GM03348 (cell line): Measurements from ENCODE around the gene PACSIN2.
"Not testable (repeated sequence)": the region's sequence is repeated elsewhere in the genome, so short reads cannot be mapped to it uniquely, and the experiment has no call there.

Experiments
- DNase-seq: peaks from one replicate; pipeline ENCODE4 v3.0.0; 2012; ENCODE audit warnings: low spot score

Gene PACSIN2

DNA sequence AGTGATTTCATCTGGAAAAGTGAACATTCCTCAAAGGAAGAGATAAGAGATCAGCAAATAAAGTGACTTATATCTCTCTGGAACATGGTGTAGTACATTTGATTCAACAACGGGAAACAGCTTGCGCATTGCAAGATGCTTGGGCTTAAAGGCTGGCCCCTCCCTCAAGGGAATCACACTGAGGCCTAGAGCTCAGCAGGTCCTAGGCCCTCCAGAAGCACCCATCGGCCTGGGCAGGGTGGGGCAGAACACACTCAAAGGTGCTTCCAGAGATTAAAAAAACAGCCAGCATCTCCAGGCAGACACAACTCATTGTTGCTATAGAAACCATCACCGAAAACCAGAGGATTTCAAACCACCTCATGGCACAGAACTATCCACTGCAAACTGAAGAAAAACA, 88.8 kb downstream of the PACSIN2 start:
- no peak for DNase-seq

DNA sequence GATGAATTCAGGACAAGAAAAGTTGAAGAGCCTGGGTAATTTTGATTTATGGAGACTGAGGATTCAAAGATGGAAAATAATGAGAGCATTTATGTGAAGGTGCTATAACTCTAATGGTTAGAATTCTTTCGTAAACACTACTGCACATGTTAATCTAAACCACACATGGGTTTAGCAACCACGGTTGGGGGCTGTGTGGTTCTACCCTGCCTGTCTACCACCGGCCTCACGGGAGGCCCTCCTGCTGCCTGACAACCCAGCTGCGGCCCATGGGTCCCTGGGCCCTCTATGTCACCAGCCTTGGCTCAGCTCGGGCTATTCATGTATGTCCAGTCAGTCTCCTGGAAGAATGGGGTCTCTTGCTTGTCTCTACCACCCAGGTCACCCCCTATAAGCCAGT, 89.4 kb downstream of the PACSIN2 start:
- no peak for DNase-seq

DNA sequence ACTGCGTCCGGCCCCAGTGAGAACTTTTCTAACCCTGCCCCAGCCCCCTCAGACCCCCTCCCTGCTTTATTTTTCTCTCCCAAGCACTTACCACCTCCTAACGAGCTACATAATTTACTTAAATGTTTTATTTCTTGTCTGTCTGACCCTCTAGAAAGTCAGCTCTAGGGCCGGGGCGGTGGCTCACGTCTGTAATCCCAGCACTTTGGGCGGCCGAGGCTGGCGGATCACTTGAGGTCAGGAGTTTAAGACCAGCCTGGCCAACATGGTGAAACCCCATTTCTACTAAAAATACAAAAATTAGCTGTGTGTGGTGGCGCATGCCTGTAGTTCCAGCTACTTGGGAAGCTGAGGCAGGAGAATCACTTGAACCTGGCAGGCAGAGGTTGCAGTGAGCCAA, 89.9 kb downstream of the PACSIN2 start:
- not testable (repeated sequence) for DNase-seq

DNA sequence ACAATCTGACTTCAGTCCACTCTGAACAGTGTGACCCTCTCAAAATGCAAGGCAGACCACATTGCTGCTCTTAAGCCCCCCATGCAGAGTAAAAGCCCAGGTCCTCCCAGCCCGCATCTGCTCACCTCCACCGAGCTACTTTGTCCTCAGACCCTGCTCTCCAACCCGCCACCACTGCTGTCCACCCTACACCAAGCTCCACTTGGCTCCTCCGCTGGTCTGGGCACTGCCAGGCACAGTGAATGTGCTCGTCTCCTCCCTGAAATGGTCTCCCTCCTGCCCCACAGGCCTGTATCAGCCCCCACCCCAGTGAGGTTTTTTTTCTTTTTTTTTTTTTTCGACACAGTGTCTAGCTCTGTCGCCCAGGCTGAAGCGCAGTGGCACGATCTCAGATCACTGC, 90.5 kb downstream of the PACSIN2 start:
- no peak for DNase-seq

DNA sequence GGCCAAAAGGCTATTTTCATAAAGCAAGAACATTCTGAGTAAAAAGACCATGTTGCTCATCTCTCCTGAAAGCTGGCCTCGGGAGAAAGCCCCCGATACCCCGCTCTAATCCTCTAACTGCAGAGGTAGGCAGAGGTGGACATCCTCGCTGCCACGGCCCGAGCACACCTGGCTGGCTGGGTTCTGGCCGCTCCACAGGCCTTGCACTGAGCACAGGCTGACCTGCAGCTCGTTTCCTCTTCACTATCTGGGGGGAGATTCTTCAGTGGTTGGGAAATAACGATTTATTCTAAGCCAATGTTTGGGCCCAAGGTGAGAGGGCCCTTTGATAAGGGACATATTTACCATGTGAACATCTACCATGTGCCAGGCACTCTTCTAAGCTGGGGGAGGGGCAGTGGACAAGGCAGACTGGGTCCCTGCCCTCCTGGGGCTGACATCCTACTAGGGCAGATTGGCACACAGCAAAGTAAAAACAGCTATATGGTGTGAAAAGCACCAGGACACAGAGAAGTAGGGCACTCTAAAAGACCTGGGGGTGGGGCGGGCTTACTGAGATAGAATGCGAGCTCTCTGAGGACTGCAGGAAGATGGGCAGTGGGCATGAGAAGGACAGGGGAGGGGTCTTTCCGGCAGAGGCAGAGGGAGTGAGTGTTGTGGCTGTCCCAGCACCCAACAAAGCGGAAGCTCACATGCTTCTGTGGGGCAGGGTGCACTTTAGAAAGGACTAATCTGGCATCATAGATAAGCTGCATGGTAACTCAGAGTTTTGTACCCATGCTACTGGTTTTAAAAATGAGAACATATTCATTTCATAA, 92.4 kb downstream of the PACSIN2 start:
- no peak for DNase-seq

DNA sequence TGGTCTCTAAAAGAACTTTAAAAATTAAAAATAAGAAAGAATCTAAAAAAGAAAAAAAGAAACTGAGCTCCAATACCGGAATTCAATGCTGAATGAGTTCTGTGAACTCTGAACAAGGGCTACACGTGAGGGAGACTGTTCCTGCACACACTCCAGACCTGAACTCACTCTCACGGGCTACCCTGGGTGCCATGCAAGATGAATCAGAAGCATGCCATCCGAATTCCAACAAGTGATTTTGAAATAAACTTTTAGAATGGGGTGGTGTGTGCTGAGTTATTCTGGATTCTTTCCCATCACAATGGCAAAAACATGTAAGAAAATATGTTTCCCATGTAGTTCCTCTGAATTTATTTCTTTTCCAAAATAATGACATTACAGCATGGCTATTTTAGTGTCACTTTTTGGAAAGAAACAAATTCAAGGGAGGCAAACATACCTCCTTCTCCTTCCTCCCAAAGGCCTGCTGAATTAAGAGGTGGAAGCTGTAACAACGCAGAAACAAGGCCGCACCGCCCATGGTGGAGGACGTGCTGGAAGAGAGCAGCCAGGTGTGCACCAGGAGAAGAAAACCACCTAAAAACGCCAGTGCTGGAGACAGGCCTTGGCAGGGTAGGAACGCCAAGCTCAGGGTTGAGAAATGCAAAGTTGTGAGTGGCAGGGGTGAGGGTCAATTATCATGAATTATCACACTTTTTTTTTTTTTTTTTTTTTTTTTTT, 94.7 kb downstream of the PACSIN2 start:
- peak; percentile 72 for DNase-seq

DNA sequence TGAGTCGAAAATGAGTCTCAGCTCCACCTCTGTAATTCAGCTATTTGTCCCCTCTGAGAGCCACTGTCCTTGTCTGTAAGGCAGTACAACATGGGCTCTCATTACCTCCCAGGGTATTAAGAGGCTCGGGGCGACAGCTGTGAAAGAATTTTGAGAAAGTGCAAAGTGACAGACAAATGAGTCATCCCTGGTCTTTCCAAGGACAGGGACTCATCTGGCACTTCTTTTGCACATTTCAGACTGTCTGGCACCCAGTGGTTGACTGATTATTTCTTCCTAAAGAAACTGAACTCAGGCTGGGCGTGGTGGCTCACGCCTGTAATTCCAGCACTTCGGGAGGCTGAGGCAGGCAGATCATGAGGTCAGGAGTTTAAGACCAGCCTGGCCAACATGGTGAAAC, 95.8 kb downstream of the PACSIN2 start:
- peak; percentile 40 for DNase-seq

DNA sequence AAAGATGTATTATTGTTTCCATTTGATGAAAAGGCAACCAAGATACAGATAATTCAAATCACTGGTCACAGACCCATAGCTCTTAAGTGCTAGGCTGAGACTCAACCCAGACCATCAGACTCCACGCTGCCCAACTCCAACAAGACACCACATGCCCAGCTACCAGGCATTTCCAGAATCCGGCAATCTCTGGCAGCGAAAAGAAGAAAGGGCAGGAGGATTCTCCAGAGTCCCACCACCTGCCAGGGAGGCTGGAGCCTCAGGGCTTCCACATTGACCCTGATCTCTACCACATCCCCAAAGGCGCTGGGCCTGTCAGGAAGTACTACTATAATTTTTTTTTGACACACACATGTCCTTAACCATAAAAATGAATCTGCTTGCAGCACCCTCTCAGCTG, 96.4 kb downstream of the PACSIN2 start:
- no peak for DNase-seq

DNA sequence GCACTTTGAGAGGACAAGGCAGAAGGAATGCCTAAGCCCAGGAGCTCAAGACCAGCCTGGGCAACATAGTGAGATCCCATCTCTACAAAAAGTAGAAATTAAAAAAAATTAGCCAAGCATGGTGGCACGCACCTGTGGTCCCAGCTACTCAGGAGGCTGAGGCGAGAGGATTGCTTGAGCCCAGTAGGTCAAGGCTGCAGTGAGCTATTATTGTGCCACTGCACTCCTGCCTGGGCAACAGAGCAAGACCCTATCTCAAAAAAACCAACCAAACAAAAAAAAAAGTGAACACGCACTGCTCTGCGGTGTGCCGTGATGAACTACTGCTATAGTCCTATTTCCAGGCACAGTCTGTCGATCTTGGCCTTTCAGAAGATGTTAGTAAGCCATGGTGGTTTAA, 97.6 kb downstream of the PACSIN2 start:
- DNase-seq, result not testable (repeated sequence)

DNA sequence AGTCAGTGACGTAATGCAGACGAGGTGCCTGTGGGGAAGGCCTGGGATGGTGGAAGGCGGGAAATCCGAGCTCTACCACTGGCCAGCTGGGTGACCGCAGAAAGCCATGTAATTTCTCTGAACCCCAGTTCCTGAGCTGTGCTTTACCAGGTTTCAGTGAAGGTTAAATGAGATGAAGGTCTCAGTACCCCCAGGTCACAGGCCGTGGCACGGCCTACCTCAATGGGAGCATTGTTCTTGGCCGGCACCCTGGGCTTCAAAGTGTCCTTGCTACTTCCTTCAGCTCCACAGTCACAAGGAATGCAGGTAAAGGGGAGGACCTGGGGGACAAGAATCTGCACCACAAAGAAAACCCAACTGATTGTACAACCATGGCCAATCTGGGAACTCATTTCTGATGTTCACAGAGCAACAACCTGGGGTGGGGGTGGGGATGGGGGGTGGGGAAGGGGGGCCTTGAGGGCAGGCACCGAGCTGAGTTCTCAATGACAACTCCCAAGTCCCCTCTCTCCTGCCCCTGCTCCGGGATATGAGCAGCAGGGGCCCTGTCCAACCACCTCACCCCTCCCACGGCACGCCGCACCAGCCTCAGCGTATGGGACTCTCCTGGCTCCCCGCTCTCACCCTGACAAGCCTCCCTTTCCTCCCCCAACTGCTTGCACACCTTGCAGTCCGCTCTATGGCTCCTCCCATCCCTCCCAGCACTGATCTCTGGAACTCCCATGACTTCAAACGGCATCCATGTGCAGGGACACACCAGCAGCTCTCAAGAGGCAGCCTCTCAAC, 98.8 kb downstream of the PACSIN2 start:
- no peak for DNase-seq

DNA sequence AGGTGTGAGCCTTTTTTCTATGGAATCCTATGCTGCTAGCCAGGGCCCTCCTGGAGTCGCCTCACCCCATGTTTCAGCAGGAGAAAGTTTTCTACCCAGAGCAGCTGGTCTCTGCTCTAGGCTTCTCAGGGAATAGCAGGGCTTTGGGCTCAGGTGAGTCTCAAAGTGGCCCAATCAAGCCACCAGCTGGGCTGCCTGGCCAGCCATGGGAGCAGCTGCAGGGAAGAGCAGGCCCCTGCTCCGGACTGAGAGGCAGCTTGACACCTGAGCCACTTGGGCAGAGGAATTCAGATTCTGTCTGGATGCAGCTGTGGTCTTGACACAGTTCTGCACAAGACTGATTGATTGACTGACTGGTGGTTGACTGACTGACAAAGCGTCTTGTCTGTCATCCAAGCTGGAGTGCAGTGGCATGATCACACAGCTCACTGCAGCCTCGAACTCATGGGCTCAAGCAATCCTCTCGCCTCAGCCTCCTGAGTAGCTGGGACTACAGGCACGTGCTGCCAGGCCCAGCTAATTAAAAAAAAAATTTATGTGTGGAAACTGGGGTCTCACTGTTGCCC, 100.4 kb downstream of the PACSIN2 start:
- DNase-seq, result no peak

DNA sequence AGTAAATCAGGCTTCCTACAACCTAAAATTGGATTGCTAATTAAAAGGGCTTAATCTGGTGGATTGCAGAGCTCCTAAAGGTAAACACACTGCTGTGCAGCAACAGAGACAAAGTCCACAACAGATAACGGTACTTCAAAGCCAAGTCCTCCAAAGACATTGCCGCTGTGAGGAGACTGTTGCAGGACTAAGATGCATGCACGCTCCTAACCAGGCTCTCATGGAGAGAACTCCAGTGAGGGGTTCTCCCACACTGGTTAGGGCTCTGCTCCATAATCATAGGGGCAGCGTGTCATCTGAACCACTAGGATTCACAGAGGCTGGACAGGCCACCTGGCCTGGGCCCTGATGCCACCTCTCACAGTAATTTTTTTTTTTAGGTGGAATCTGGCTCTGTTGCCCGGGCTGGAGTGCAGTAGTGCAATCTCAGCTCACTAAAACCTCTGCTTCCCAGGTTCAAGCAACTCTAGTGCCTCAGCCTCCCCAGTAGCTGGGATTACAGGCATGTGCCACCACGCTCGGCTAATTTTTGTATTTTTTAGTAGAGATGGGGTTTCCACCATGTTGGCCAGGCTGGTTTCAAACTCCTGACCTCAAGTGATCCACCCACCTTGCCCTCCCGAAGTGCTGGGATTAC, 101.0 kb downstream of the PACSIN2 start:
- no peak for DNase-seq

DNA sequence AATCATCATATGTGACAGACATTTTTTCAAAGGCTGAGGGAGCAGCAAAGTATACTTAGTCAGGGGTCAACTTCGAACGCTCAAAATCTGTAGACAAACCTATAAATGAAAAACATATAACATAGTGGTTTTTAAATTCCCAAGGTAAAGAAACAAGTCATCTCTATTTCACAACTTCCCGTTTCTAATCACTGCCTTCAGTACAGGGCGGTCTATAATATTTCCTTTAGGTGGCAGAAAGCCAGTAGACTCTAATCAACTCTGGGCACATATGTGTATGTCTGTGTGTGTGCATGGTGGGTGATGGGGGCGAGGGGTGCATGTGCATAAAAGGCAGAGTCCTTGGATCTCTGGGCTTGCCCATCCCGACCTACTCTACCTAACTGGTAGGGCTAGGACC, 102.9 kb downstream of the PACSIN2 start:
- DNase-seq, result no peak

DNA sequence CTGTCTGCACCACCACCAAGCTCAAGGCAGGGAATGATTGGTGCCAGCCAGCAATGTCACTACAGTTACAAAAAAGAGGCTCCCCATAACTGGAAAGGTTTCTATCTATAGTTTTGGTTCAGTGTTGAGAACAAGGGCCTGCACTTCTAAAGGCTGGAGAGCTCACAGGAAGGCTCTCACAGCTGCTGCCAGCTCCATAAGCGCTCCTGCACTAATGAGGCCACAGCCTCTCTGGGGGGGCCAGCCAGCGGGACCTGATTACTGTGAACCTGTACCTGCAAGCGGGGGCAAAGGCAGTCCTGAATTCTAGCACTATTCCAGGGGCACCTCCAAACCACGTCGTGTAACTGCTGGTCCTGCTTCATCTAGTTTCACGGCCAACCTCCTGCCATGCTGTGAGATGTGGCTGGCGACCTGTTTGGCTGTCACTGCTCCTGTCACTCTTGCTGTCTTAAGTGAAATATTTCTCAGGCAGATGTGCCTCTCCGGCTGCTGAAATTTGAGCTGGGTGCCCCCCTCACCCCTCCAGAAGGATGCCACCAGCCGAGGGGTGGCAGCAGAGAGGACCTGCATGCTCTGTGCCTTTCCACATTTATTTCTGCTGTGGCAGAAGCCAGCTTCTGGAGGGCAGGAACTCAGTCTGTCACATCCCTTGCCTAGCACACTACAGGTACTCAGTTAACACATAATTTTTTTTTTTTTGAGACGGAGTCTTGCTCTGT, 104.6 kb downstream of the PACSIN2 start:
- DNase-seq, result no peak

DNA sequence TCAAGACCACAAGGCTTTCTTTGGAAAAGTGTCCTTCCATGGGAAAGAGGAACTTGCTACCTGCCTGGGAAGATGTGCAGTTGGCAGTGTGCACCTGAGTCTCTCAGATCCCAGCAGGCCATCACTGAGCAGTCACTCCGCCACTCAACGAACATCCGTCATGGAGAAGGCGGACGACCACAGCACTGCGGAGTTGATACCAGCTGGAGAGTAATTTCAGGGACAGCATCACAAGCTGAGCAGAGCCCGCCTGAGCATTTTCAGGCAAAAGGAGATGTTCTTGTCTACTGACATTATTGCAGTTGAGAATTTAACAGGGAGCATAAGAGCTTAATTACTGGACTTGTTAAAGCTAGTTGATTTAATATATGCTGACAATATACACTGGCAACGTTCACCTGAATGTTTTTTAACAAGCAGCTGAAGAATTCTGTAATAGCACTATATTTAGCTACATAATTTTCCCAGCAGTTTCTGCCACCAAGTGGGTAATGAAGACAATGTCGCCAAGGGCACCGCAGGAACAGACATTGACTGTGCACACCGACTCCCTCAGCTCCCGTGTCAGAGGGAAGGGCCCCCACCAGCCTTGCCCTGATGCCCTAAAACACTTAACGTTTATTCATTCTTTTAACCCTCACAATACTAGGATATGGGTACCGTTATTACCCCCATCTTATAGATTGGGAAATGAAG, 105.4 kb downstream of the PACSIN2 start:
- no peak for DNase-seq

DNA sequence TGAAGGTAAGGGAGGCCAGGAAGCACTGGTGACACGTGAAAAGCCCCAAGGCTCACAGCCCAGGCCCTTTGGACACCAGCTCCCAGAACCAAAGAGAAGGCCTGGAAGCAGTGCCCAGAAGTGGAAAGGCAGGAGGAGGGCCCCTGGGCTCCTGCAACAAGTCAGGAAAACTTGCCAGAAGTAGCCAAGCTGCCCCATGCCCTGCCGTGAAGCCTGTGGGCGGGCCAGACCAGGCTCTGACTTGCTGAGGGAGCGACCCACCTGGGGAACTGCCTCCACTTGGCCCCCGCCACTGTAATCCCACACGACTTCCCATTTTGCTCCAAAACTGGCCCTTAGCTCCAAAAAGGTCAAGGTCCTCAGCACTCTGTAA, 106.6 kb downstream of the PACSIN2 start:
- DNase-seq, result no peak

DNA sequence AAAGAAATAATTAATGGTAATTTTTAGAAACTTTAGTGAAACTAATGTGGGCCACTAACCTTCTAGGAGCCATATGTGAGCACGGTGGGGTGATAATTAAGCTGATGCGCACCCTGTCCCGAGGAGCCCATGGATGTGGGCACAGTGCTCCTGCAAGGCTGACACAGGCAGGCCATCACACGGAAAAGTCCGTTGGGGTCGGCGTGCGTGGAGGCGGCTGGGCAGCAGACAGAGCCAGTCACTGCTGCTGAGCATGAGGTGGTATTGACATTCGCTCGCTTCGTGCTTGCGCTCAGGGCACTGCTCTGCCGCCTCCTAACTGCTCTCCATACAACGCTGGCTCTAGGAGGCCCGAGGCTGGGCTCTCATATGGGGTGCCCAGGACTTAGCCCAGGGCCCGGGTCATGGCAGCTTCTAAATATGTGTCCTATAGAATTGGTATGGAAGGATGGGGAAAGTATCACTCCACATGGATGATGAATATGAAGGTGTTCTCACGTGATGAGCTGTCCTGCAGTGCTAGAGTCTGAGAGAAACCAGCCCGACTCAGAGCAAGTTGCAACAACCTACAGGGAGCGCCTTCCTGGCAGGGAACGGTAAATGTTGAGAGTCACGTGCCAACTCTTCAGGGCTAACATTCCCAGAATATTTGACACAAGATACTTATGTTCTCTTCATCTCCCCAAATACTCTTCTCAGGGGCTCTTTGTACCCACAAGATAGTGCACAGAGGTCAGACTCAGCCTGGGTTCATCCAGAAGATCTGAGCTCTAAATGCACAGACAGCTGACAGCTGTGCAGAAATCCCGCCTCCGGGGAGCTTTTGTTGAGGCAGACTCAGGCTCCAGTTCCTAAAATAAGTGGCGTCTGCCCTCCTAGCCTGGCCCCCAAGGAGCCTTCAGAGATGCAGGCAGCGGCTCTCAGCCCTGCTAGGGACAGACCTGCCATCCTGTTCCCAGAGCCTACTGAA, 107.3 kb downstream of the PACSIN2 start:
- no peak for DNase-seq

DNA sequence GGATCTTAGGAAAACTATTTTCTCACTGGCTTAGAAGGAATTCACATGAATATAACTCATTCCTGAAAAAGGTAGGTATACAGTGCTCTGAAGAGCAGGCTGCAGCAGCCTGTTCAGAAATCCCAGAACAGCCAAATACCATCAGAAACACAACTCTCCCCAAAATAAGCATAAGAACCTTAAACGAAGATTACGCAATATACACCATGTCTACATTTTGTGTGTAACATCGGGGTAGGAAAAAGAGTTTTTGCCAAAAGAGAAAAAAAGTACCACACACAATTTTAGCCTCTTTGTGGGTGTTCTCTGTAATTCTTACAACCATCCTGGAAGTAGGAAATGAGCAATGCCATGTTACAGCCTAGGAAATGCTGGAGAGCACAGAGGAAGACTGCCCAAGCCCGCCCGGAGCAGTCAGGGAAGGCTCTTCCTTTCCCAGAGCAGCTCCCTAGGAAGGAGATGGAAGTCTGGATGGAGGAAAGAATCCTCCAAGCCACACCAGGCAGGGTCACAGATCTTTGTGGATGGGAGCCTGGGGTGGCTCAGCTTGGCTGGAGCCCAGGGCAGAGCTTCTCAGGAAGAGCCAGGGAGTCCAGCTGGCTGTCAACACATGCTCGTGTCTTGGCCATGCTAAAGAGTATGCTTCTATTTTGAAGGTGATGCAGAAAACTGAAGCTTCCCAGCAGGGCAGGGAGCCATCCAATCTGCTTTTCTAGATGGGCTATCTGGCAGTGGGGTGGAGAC, 108.2 kb downstream of the PACSIN2 start:
- DNase-seq, result peak; percentile 60

DNA sequence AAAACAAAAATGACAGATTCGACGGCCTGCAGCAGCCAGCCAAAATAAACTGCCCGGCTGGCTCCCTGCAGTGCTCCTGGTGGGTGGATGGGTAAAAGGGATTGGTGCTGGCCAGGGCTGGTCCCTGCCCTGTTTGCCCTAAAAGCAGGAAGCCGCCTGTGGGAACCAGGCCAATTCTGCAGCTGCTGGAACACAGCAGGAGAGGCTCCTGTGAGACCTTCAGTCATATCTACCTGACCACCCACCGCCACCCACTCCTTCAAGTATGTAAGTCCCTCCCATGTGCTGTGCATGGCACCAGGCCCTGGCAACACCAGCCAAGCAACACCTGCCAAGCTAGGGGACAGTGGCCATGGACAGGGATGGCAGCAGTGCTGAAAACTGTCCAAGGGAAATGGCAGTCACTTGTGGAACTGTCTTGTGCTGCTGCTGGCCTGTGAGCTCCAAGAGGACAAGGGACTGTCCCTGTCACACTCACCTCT, 109.2 kb downstream of the PACSIN2 start:
- DNase-seq, result no peak
